Mesothelial cell of epicardium (in vitro differentiated cells): Measurements from ENCODE around the gene GTF2F1. TPM values are rescaled to one million over a fixed set of nuclear protein-coding genes. Genes with fewer than 3 reads are reported as not detected.
"Not testable (repeated sequence)": the region's sequence is repeated elsewhere in the genome, so short reads cannot be mapped to it uniquely, and the experiment has no call there.

Experiments used
- DNase-seq, 2 experiments: peaks; one replicate each; pipeline ENCODE4 v3.0.0; 2021; ENCODE audit warnings: low spot score in 2 of 2; ENCODE audit not compliant: unreplicated experiment in 2 of 2
- H3K27ac Mint-ChIP-seq: 2 replicates; pipeline ENCODE4 v1.8.0; 2021; ENCODE audit warnings: mixed read lengths
- H3K27me3 Mint-ChIP-seq: 2 replicates; pipeline ENCODE4 v1.8.0; 2021; ENCODE audit warnings: low read depth, mixed read lengths
- H3K36me3 Mint-ChIP-seq: 2 replicates; pipeline ENCODE4 v1.8.0; 2021; ENCODE audit warnings: mixed read lengths
- H3K4me1 Mint-ChIP-seq: 2 replicates; pipeline ENCODE4 v1.8.0; 2021; ENCODE audit warnings: mixed read lengths
- H3K4me3 Mint-ChIP-seq: 2 replicates; pipeline ENCODE4 v1.8.0; 2021; ENCODE audit warnings: mild to moderate bottlenecking, moderate library complexity, mixed read lengths
- H3K9me3 Mint-ChIP-seq: 2 replicates; pipeline ENCODE4 v1.8.0; 2021; ENCODE audit warnings: mixed read lengths
- CTCF ChIP-seq: fragments of 200-600 bp; sonication (generic); IDR thresholded peaks from one replicate; pipeline ENCODE4 v1.5.0; 2021; ENCODE audit warnings: antibody characterized with exemption; ENCODE audit not compliant: unreplicated experiment
- total RNA-seq: library from RNA; stranded (reverse); gene quantifications from 3 replicates; pipeline ENCODE4 v1.2.1, GENCODE V29; 2021

GTF2F1 gene
- total RNA-seq, 1 donor from 2014 or later = 73.8 TPM

GRCh38 chr19:6352381-6353165 lies 40.4 kb downstream of the GTF2F1 start:
- no peak for TF ChIP-seq CTCF
- no peak overlapping the region for H3K4me3 Mint-ChIP-seq

GRCh38 chr19:6350688-6351087 lies 42.3 kb downstream of the GTF2F1 start:
- no peak for DNase-seq
- Mint-ChIP-seq H3K27ac (no peak overlapping the region), H3K9me3 (no peaks in the 10 kb centered on the region), H3K4me1 (no peaks in the 10 kb centered on the region), H3K4me3 (no peak overlapping the region), H3K36me3 (no peaks in the 10 kb centered on the region), H3K27me3 (peaks cover 10% of the 10 kb centered on the region)
- no peak for TF ChIP-seq CTCF

More at GRCh38 chr19:6352381-6353165, 40.4 kb downstream of the GTF2F1 start:
- DNase-seq = no peak
- peaks cover 10% of the 10 kb centered on the region for H3K27me3 Mint-ChIP-seq
- H3K27ac Mint-ChIP-seq = no peak overlapping the region
- H3K36me3 Mint-ChIP-seq = no peaks in the 10 kb centered on the region
- no peaks in the 10 kb centered on the region for H3K9me3 Mint-ChIP-seq
- peaks cover under 1% of the 10 kb centered on the region for H3K4me1 Mint-ChIP-seq

- H3K4me1 Mint-ChIP-seq, H3K9me3 Mint-ChIP-seq, DNase-seq, H3K27ac Mint-ChIP-seq, H3K36me3 Mint-ChIP-seq, H3K4me3 Mint-ChIP-seq: not testable (repeated sequence)
- H3K27me3 Mint-ChIP-seq = peaks cover 10% of the 10 kb centered on the region
Measured at GRCh38 chr19:6349271-6349670, 43.7 kb downstream of the GTF2F1 start.

- Mint-ChIP-seq H3K27me3 (peaks cover 5% of the 10 kb centered on the region), H3K9me3 (peaks cover 6% of the 10 kb centered on the region), H3K4me3 (no peak overlapping the region), H3K4me1 (peaks cover 2% of the 10 kb centered on the region), H3K27ac (no peak overlapping the region), H3K36me3 (no peaks in the 10 kb centered on the region)
- no peak for TF ChIP-seq CTCF
- DNase-seq = no peak
Measured at GRCh38 chr19:6343462-6343861, 49.5 kb downstream of the GTF2F1 start.

GRCh38 chr19:6340493-6341201 lies 52.3 kb downstream of the GTF2F1 start:
- no peak for DNase-seq
- H3K27me3 Mint-ChIP-seq = peaks cover 4% of the 10 kb centered on the region
- H3K36me3 Mint-ChIP-seq = no peaks in the 10 kb centered on the region
- H3K4me1 Mint-ChIP-seq = peaks cover 2% of the 10 kb centered on the region
- no peak overlapping the region for H3K4me3 Mint-ChIP-seq
- TF ChIP-seq CTCF = no peak
- no peak overlapping the region for H3K27ac Mint-ChIP-seq
- H3K9me3 Mint-ChIP-seq = peaks cover 6% of the 10 kb centered on the region
